Right atrium auricular region (tissue), 2 donors: ENCODE measurements around the gene SYNE2. TPM values are rescaled to one million over a fixed set of nuclear protein-coding genes. Genes with fewer than 3 reads are reported as not detected.

Experiments
- DNase-seq: peaks from one replicate; pipeline ENCODE4 v3.0.0-alpha.2; 2019; ENCODE audit warnings: low spot score
- H3K27ac ChIP-seq, 2 donors: fragments of 200-600 bp; sonication (generic); 1 replicate in 1 of 2; 2 replicates in 1 of 2; pipeline ENCODE4 v1.5.1; 2016 to 2019
- H3K27me3 ChIP-seq, 2 donors: fragments of 200-600 bp; sonication (generic); one replicate each; pipeline versions ENCODE4 v1.5.1 to v1.6.0; 2017 to 2019
- H3K36me3 ChIP-seq: fragments of 200-600 bp; sonication (generic); one replicate; pipeline ENCODE4 v1.5.1; 2016
- H3K4me1 ChIP-seq, 2 donors: fragments of 200-600 bp; sonication (generic); one replicate each; pipeline versions ENCODE4 v1.5.1 to v1.6.0; 2017 to 2019
- H3K4me3 ChIP-seq, 2 donors: fragments of 200-600 bp; sonication (generic); 1 replicate in 1 of 2; 2 replicates in 1 of 2; pipeline ENCODE4 v1.5.1; 2017 to 2019; ENCODE audit warnings: mild to moderate bottlenecking in 1 of 2, moderate library complexity in 1 of 2
- H3K9me3 ChIP-seq, 2 donors: fragments of 200-600 bp; sonication (generic); one replicate each; pipeline ENCODE4 v1.5.1; 2019
- CTCF ChIP-seq, 2 donors: fragments of 200-600 bp; sonication (generic); IDR thresholded peaks; one replicate each; pipeline ENCODE4 v1.5.1; 2019; ENCODE audit warnings: antibody characterized with exemption in 2 of 2
- total RNA-seq, 2 donors: library from RNA; depleted of rRNA; stranded (reverse); fragments of >200 nt; gene quantifications; one replicate each; pipeline ENCODE4 v1.1.0, GENCODE V29; 2016

Gene SYNE2
- total RNA-seq, 2 donors from 2014 or later, result 149 to 202 TPM

GRCh38 chr14:63966407-63966806 lies 113.6 kb downstream of the SYNE2 start:
- TF ChIP-seq CTCF (IDR thresholded peaks at IDR 0.05), result no peak
- Histone ChIP-seq H3K36me3 (peaks cover 13% of the 10 kb centered on the region), H3K4me3 (no peak overlapping the region), H3K27me3 (no peaks in the 10 kb centered on the region), H3K4me1 (peaks cover 0 to 7% of the 10 kb centered on the region in 2 donors), H3K27ac (no peak overlapping the region), H3K9me3 (no peaks in the 10 kb centered on the region)
- DNase-seq, result no peak

GRCh38 chr14:63972323-63972932 lies 119.6 kb downstream of the SYNE2 start:
- H3K4me3 ChIP-seq, result no peak overlapping the region
- DNase-seq, result no peak
- peaks cover 8% of the 10 kb centered on the region for H3K36me3 ChIP-seq
- H3K27ac ChIP-seq, result no peak overlapping the region
- H3K9me3 ChIP-seq, result no peaks in the 10 kb centered on the region
- no peak for TF ChIP-seq CTCF (IDR thresholded peaks at IDR 0.05)
- no peaks in the 10 kb centered on the region for H3K4me1 ChIP-seq
- H3K27me3 ChIP-seq, result no peaks in the 10 kb centered on the region

- H3K9me3 ChIP-seq, result no peaks in the 10 kb centered on the region
- H3K4me1 ChIP-seq, result no peaks in the 10 kb centered on the region
- no peak overlapping the region for H3K4me3 ChIP-seq
- H3K27me3 ChIP-seq, result no peaks in the 10 kb centered on the region
- no peak overlapping the region for H3K27ac ChIP-seq
- H3K36me3 ChIP-seq, result peaks cover 4% of the 10 kb centered on the region
- no peak for DNase-seq
- TF ChIP-seq CTCF (IDR thresholded peaks at IDR 0.05), result no peak
These were observed 121.4 kb downstream of the SYNE2 start for GRCh38 chr14:63974176-63974575.

GRCh38 chr14:63981569-63981968 lies 128.8 kb downstream of the SYNE2 start:
- TF ChIP-seq CTCF (IDR thresholded peaks at IDR 0.05), result no peak
- no peaks in the 10 kb centered on the region for H3K36me3 ChIP-seq

GRCh38 chr14:63982156-63982555 lies 129.4 kb downstream of the SYNE2 start:
- H3K4me3 ChIP-seq, result no peak overlapping the region
- H3K36me3 ChIP-seq, result no peaks in the 10 kb centered on the region

More at GRCh38 chr14:63981569-63981968, 128.8 kb downstream of the SYNE2 start:
- no peak for DNase-seq
- Histone ChIP-seq H3K9me3 (no peaks in the 10 kb centered on the region), H3K27me3 (no peaks in the 10 kb centered on the region), H3K4me3 (no peak overlapping the region), H3K4me1 (no peaks in the 10 kb centered on the region), H3K27ac (no peak overlapping the region)

More at GRCh38 chr14:63982156-63982555, 129.4 kb downstream of the SYNE2 start:
- no peak for TF ChIP-seq CTCF (IDR thresholded peaks at IDR 0.05)
- H3K27me3 ChIP-seq, result no peaks in the 10 kb centered on the region
- no peak overlapping the region for H3K27ac ChIP-seq
- no peaks in the 10 kb centered on the region for H3K4me1 ChIP-seq
- H3K9me3 ChIP-seq, result no peaks in the 10 kb centered on the region
- no peak for DNase-seq
